Activated T-cell treated with anti-CD3 and anti-CD28 coated beads, Interleukin-2, amount 50 U/mL, for 1 hour (primary cell): ENCODE measurements around the gene DTX3.
A peak's percentile ranks its signal among the peaks of the same experiment; 100 is the strongest.
"Not testable (repeated sequence)": the region's sequence is repeated elsewhere in the genome, so short reads cannot be mapped to it uniquely, and the experiment has no call there.

Experiments
- DNase-seq: peaks from one replicate; pipeline ENCODE4 v3.0.0-alpha.2; 2020

Gene DTX3

GRCh38 chr12:57632958-57633840 lies 28.6 kb downstream of the DTX3 start, which contains the start of gene B4GALNT1:
Gene B4GALNT1 (minus strand): TSS chr12:57633201. CDS start chr12:57632132, 1,069 bp downstream.
- DNase-seq, result peak; percentile 79

GRCh38 chr12:57636731-57637130 lies 32.1 kb downstream of the DTX3 start:
- DNase-seq, result not testable (repeated sequence)

- no peak for DNase-seq
These were observed 32.7 kb downstream of the DTX3 start for GRCh38 chr12:57637364-57637763.

GRCh38 chr12:57638096-57638495 lies 33.5 kb downstream of the DTX3 start:
- DNase-seq, result no peak

GRCh38 chr12:57640175-57641042 lies 35.8 kb downstream of the DTX3 start:
- DNase-seq, result no peak

- DNase-seq, result no peak
These were observed 37.2 kb downstream of the DTX3 start for GRCh38 chr12:57641699-57642442.

- DNase-seq, result not testable (repeated sequence)
These were observed 41.5 kb downstream of the DTX3 start for GRCh38 chr12:57645990-57646658.

GRCh38 chr12:57646659-57647049 lies 42.0 kb downstream of the DTX3 start:
- not testable (repeated sequence) for DNase-seq

GRCh38 chr12:57654042-57654441 lies 49.4 kb downstream of the DTX3 start:
- no peak for DNase-seq

- DNase-seq, result no peak
These were observed 51.1 kb downstream of the DTX3 start for GRCh38 chr12:57655541-57656240.

GRCh38 chr12:57656408-57656807 lies 51.8 kb downstream of the DTX3 start:
- not testable (repeated sequence) for DNase-seq

GRCh38 chr12:57657744-57658143 lies 53.1 kb downstream of the DTX3 start:
- no peak for DNase-seq

- DNase-seq, result no peak
These were observed 54.3 kb downstream of the DTX3 start for GRCh38 chr12:57658890-57659289.
